A673 (cell line): Measurements from ENCODE around the gene PHIP. TPM values are rescaled to one million over a fixed set of nuclear protein-coding genes. Genes with fewer than 3 reads are reported as not detected.

ENCODE experiments used
- BruUV-seq: library from RNA; stranded (reverse); fragments of 400-500 nt; replicated peaks from 2 replicates; lab custom pipeline; 2021; lab: Mats Ljungman, UMichigan
- CTCF ChIA-PET: fragments of 300-600 bp; sonication (Branson Sonifier 250); formaldehyde crosslinking; loops from one replicate; lab custom pipeline; 2022; ENCODE audit warnings: antibody characterized with exemption; lab: Charles Lee
- POLR2A ChIA-PET: fragments of 300-600 bp; sonication (Branson Sonifier 250); formaldehyde crosslinking; loops from one replicate; lab custom pipeline; 2022; ENCODE audit warnings: antibody characterized with exemption; ENCODE audit not compliant: low non-redundant PET; lab: Charles Lee
- DNase-seq: peaks from one replicate; pipeline ENCODE4 v3.0.0-alpha.2; 2015; ENCODE audit warnings: low spot score
- H3K27ac ChIP-seq: fragments of 200-600 bp; sonication (generic); 2 replicates; pipeline ENCODE4 v1.5.1; 2016; ENCODE audit warnings: mixed run types, low read depth, mild to moderate bottlenecking, mixed read lengths, antibody characterized with exemption, low read length; ENCODE audit not compliant: poor library complexity, severe bottlenecking
- H3K27me3 ChIP-seq: fragments of 200-600 bp; sonication (generic); replicated peaks from 2 replicates; pipeline ENCODE4 v1.6.1; 2017; ENCODE audit warnings: mixed run types, low read depth, mild to moderate bottlenecking, mixed read lengths, antibody characterized with exemption, low read length; ENCODE audit not compliant: insufficient read depth, poor library complexity
- H3K36me3 ChIP-seq: fragments of 200-600 bp; sonication (generic); 2 replicates; pipeline ENCODE4 v1.6.1; 2016; ENCODE audit warnings: mixed run types, mild to moderate bottlenecking, mixed read lengths, antibody characterized with exemption, low read length; ENCODE audit not compliant: insufficient read depth, poor library complexity, severe bottlenecking
- H3K4me1 ChIP-seq: fragments of 200-600 bp; sonication (generic); 2 replicates; pipeline ENCODE4 v1.6.1; 2017; ENCODE audit warnings: mixed run types, mild to moderate bottlenecking, mixed read lengths, antibody characterized with exemption, low read length; ENCODE audit not compliant: insufficient read depth, poor library complexity, severe bottlenecking
- H3K4me3 ChIP-seq: fragments of 200-600 bp; sonication (generic); 2 replicates; pipeline ENCODE4 v1.5.1; 2016; ENCODE audit warnings: low read depth, mixed run types, mild to moderate bottlenecking, mixed read lengths, low read length; ENCODE audit not compliant: poor library complexity, severe bottlenecking
- H3K9me3 ChIP-seq: fragments of 200-600 bp; sonication (generic); 2 replicates; pipeline ENCODE4 v1.6.1; 2016; ENCODE audit warnings: mixed run types, low read depth, mild to moderate bottlenecking, mixed read lengths, antibody characterized with exemption, low read length; ENCODE audit not compliant: poor library complexity, severe bottlenecking
- EZH2 ChIP-seq: fragments of 200-600 bp; sonication (generic); IDR thresholded peaks from 2 replicates; pipeline ENCODE4 v1.6.1; 2017; ENCODE audit warnings: borderline replicate concordance, low read depth, mild to moderate bottlenecking, mixed read lengths, antibody characterized with exemption, low read length; ENCODE audit not compliant: poor library complexity, severe bottlenecking
- intact Hi-C: fragments of 100-400 bp; cut with micrococcal nuclease; formaldehyde crosslinking; loops from one replicate; pipeline ENCODE4 v1.10.0; 2022; ENCODE audit not compliant: unreplicated experiment
- total RNA-seq: library from RNA; stranded (reverse); gene quantifications from 2 replicates; pipeline ENCODE4 v1.2.3, GENCODE V29; 2021
- TF ChIP-seq, protein P1 (sequence below): fragments of 300-800, 200-600 bp; sonication (generic); conservative IDR thresholded peaks from 2 replicates; pipeline ENCODE4 v1.5.1; 2017; ENCODE audit warnings: low read depth, mild to moderate bottlenecking, antibody characterized with exemption, low read length, moderate library complexity, mixed read lengths

PHIP gene
- total RNA-seq, 1 experiment from 2014 or later, result 42.5 TPM

DNA sequence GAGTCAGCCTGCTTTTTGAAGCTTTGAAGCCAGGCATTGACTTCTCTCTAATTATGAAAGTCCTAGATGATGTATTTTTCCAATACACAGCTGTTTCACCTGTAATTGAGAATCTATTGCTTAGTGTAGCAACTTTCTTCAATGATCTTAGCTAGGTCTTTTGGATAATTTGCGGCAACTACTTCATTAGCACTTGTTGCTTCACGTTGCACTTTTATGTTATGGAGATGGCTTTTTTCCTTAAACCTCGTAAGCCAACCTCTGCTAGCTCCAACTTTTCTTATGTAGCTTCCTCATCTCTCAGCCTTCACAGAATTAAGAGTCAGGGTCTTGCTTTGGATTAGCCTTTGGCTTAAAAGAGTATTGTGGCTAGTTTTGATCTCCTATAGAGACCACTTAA lies 44.8 kb downstream of the PHIP start:
- intact Hi-C loops, result no loop called here
- no peak for DNase-seq
- Histone ChIP-seq H3K9me3 (no peaks in the 10 kb centered on the region), H3K27ac (no peak overlapping the region), H3K36me3 (peaks cover 20% of the 10 kb centered on the region), H3K27me3 (no peaks in the 10 kb centered on the region), H3K4me1 (no peaks in the 10 kb centered on the region), H3K4me3 (no peak overlapping the region)
- ChIA-PET CTCF (no interaction called here), POLR2A (no interaction called here)
- TF ChIP-seq, protein P1, sequence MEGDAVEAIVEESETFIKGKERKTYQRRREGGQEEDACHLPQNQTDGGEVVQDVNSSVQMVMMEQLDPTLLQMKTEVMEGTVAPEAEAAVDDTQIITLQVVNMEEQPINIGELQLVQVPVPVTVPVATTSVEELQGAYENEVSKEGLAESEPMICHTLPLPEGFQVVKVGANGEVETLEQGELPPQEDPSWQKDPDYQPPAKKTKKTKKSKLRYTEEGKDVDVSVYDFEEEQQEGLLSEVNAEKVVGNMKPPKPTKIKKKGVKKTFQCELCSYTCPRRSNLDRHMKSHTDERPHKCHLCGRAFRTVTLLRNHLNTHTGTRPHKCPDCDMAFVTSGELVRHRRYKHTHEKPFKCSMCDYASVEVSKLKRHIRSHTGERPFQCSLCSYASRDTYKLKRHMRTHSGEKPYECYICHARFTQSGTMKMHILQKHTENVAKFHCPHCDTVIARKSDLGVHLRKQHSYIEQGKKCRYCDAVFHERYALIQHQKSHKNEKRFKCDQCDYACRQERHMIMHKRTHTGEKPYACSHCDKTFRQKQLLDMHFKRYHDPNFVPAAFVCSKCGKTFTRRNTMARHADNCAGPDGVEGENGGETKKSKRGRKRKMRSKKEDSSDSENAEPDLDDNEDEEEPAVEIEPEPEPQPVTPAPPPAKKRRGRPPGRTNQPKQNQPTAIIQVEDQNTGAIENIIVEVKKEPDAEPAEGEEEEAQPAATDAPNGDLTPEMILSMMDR, result no peak
- TF ChIP-seq EZH2, result no peak
- no TSS peak for BruUV-seq

DNA sequence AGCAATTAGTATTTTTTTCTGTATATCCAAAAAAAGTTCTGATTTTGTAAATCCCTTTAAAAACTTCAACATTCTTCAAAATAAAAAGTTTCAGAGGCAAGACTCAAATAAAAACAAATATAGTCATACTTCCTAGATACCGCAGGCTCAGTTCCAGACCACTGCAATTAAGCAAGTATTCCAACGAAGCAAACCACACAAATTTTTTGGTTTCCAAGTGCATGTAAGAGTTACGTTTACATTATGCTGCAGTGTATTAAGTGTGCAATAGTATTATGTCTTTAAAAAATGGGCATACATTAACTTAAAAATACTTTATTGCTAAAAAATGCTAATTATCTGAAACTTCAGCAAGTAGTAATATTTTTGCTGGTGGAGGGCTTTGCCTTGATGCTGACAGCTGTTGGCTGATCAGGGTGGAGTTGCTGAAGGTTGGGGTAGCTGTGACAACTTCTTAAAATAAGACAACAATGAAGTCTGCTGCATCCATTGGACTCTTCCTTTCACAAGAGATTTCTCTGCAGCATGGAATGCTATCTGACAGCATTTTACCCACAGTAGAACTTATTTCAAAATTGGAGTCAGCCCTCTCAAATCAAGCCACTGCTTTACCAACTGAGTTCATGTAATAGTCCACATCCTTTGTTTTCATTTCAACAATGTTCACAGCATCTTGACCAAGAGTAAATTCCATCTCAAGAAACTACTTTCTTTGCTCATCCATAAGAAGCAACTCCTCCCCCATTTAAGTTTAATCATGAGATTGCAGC lies 46.0 kb downstream of the PHIP start:
- Histone ChIP-seq H3K27me3 (no peaks in the 10 kb centered on the region), H3K36me3 (peaks cover 9% of the 10 kb centered on the region), H3K27ac (no peak overlapping the region), H3K4me3 (no peak overlapping the region), H3K9me3 (no peaks in the 10 kb centered on the region), H3K4me1 (no peaks in the 10 kb centered on the region)
- ChIA-PET CTCF (no interaction called here), POLR2A (no interaction called here)
- intact Hi-C loops, result no loop called here
- no peak for DNase-seq
- BruUV-seq, result no TSS peak
- TF ChIP-seq, protein P1, result no peak
- TF ChIP-seq EZH2, result no peak

DNA sequence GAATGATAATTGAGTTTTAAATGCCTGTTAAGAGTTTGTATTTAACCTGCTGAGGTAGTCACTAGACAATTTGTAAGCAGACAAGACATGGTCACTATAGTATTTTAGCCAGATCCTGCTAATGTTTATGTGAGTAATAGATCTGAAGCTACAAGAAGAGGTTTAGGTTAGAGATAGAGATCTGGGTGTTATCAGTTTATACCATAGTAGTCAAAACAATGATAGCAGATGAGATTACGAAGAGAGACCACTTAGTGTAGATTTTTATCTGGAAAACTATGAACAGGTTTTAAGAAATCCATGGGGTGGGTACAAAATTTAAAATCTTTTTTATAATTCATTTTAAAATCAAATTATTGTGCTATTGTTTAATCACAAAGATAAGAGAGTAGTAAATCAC lies 47.5 kb downstream of the PHIP start:
- ChIA-PET POLR2A (no interaction called here), CTCF (no interaction called here)
- TF ChIP-seq EZH2, result no peak
- TF ChIP-seq, protein P1, result no peak
- no peak overlapping the region for H3K4me3 ChIP-seq
- no peaks in the 10 kb centered on the region for H3K4me1 ChIP-seq
- peaks cover 9% of the 10 kb centered on the region for H3K36me3 ChIP-seq
- H3K9me3 ChIP-seq, result no peaks in the 10 kb centered on the region
- no peak for DNase-seq
- intact Hi-C loops, result no loop called here
- H3K27me3 ChIP-seq, result no peaks in the 10 kb centered on the region
- BruUV-seq, result no TSS peak
- no peak overlapping the region for H3K27ac ChIP-seq
